ENCODE results near the gene NET1.

- no peak for TF ChIP-seq POLR2A (IDR thresholded peaks at IDR 0.05)
- no peak for TF ChIP-seq EP300 (IDR thresholded peaks at IDR 0.05)
- no peak for TF ChIP-seq CTCF (IDR thresholded peaks at IDR 0.05)
- TF ChIP-seq POLR2AphosphoS5 (IDR thresholded peaks at IDR 0.05), result no peak
Observed at GRCh38 chr10:5507649-5508131, 95.3 kb downstream of the NET1 start.
